Measurements from ENCODE around the gene C1orf159.

DNA sequence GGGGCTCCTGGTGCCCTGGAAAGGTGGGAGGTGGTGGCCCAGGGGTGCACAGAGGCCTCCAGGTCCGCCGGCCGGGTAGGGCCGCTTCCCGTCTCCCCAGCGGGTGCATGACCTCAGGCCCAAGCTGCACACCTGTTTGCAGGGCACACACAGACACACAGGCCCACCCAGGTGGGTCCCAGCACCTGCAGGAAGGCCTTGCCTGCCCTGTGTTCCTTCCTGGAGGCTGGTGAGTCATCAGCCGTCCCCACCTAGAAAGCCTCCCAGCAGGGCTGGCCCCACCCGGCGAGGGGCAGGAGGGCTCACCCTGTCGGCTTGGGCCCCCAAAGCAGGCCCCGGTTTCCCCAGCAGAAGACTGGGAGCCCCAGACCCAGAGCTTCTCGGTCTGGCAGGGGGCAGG, 34.2 kb upstream of the C1orf159 start:
- TF ChIP-seq, protein P1, sequence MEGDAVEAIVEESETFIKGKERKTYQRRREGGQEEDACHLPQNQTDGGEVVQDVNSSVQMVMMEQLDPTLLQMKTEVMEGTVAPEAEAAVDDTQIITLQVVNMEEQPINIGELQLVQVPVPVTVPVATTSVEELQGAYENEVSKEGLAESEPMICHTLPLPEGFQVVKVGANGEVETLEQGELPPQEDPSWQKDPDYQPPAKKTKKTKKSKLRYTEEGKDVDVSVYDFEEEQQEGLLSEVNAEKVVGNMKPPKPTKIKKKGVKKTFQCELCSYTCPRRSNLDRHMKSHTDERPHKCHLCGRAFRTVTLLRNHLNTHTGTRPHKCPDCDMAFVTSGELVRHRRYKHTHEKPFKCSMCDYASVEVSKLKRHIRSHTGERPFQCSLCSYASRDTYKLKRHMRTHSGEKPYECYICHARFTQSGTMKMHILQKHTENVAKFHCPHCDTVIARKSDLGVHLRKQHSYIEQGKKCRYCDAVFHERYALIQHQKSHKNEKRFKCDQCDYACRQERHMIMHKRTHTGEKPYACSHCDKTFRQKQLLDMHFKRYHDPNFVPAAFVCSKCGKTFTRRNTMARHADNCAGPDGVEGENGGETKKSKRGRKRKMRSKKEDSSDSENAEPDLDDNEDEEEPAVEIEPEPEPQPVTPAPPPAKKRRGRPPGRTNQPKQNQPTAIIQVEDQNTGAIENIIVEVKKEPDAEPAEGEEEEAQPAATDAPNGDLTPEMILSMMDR (IDR thresholded peaks at IDR 0.05 in 4 of 5, conservative IDR thresholded peaks at IDR 0.05 in 1 of 5): no peak
- TF ChIP-seq POLR2A (IDR thresholded peaks at IDR 0.05): no peak

All from gastrocnemius medialis (tissue), 4 donors.